ENCODE measurements around the gene RHCE.

GRCh38 chr1:25347556-25347955, 73.1 kb downstream of the RHCE start:
- TF ChIP-seq, protein P1, sequence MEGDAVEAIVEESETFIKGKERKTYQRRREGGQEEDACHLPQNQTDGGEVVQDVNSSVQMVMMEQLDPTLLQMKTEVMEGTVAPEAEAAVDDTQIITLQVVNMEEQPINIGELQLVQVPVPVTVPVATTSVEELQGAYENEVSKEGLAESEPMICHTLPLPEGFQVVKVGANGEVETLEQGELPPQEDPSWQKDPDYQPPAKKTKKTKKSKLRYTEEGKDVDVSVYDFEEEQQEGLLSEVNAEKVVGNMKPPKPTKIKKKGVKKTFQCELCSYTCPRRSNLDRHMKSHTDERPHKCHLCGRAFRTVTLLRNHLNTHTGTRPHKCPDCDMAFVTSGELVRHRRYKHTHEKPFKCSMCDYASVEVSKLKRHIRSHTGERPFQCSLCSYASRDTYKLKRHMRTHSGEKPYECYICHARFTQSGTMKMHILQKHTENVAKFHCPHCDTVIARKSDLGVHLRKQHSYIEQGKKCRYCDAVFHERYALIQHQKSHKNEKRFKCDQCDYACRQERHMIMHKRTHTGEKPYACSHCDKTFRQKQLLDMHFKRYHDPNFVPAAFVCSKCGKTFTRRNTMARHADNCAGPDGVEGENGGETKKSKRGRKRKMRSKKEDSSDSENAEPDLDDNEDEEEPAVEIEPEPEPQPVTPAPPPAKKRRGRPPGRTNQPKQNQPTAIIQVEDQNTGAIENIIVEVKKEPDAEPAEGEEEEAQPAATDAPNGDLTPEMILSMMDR (IDR thresholded peaks at IDR 0.05): no peak
- TF ChIP-seq POLR2A (IDR thresholded peaks at IDR 0.05): no peak

Data from adrenal gland (tissue), 5 donors.